ENCODE data around the gene WDR72. TPM values are rescaled to one million over a fixed set of nuclear protein-coding genes. Genes with fewer than 3 reads are reported as not detected.
"Not testable (repeated sequence)": the region's sequence is repeated elsewhere in the genome, so short reads cannot be mapped to it uniquely, and the experiment has no call there.

WDR72 gene
- not detected for total RNA-seq

- peaks cover 2% of the 10 kb centered on the region for H3K4me1 Mint-ChIP-seq
- no peak for ATAC-seq
Observed at GRCh38 chr15:53759411-53759931, at the start of gene WDR72. TSS of gene WDR72 (minus strand) at chr15:53759663. CDS start at chr15:53733149, 26,514 bp downstream.

GRCh38 chr15:53808058-53808706 is 48.7 kb upstream of the WDR72 start:
- H3K36me3 Mint-ChIP-seq (ENCODE audit: low read depth), result no peaks in the 10 kb centered on the region
- ATAC-seq (no peak), DNase-seq (no peak)
- no peaks in the 10 kb centered on the region for H3K4me1 Mint-ChIP-seq
- ChIA-PET POLR2A (no interaction called here), CTCF (interaction anchor here (0.5 kb wide), 1 partner anchor 49 kb away, joined by 3 read pairs; no protein-coding TSS in a partner anchor)
- no peak overlapping the region for H3K27ac Mint-ChIP-seq
- no peak overlapping the region for H3K4me3 Mint-ChIP-seq
- intact Hi-C loops (cut with DNase I, micrococcal nuclease), result no loop called here
- no peaks in the 10 kb centered on the region for H3K9me3 Mint-ChIP-seq (ENCODE audit: low read depth)
- no peaks in the 10 kb centered on the region for H3K27me3 Mint-ChIP-seq

More at GRCh38 chr15:53759411-53759931, at the start of gene WDR72:
- ChIA-PET CTCF (interaction anchor here (0.7 kb wide), 1 partner anchor 48 kb away, joined by 3 read pairs; no protein-coding TSS in a partner anchor), POLR2A (no interaction called here)
- Mint-ChIP-seq H3K27me3 (peaks cover 30% of the 10 kb centered on the region), H3K9me3 (ENCODE audit: low read depth) (peaks cover 3% of the 10 kb centered on the region), H3K27ac (no peak within 1 kb of the TSS), H3K36me3 (ENCODE audit: low read depth) (no peaks in the 10 kb centered on the region), H3K4me3 (no peak within 1 kb of the TSS)
- intact Hi-C loops (cut with DNase I, micrococcal nuclease), result no loop called here
- DNase-seq, result peak; percentile 11

- intact Hi-C loops (cut with DNase I, micrococcal nuclease), result no loop called here
- ChIA-PET CTCF (interaction anchor here (0.5 kb wide), 1 partner anchor 48 kb away, joined by 3 read pairs; no protein-coding TSS in a partner anchor), POLR2A (no interaction called here)
- no peak for DNase-seq
- Mint-ChIP-seq H3K36me3 (ENCODE audit: low read depth) (no peaks in the 10 kb centered on the region), H3K9me3 (ENCODE audit: low read depth) (no peaks in the 10 kb centered on the region), H3K4me1 (no peaks in the 10 kb centered on the region), H3K4me3 (no peak overlapping the region), H3K27me3 (no peaks in the 10 kb centered on the region), H3K27ac (no peak overlapping the region)
- ATAC-seq, result no peak
Observed at GRCh38 chr15:53807501-53807900, 48.0 kb upstream of the WDR72 start.

- POLR2A ChIA-PET, result no interaction called here
- no peak overlapping the region for H3K27ac Mint-ChIP-seq
- ATAC-seq, result no peak
- H3K27me3 Mint-ChIP-seq, result no peaks in the 10 kb centered on the region
- no peak for DNase-seq
- no peaks in the 10 kb centered on the region for H3K9me3 Mint-ChIP-seq (ENCODE audit: low read depth)
- no peak overlapping the region for H3K4me3 Mint-ChIP-seq
- CTCF ChIA-PET, result no interaction called here
- intact Hi-C loops (cut with DNase I, micrococcal nuclease), result no loop called here
- no peaks in the 10 kb centered on the region for H3K36me3 Mint-ChIP-seq (ENCODE audit: low read depth)
- no peaks in the 10 kb centered on the region for H3K4me1 Mint-ChIP-seq
Observed at GRCh38 chr15:53802672-53803071, 43.2 kb upstream of the WDR72 start.

GRCh38 chr15:53791581-53791980 is 32.1 kb upstream of the WDR72 start:
- POLR2A ChIA-PET, result no interaction called here
- CTCF ChIA-PET, result no interaction called here
- H3K27ac Mint-ChIP-seq, result no peak overlapping the region
- no peaks in the 10 kb centered on the region for H3K36me3 Mint-ChIP-seq (ENCODE audit: low read depth)
- H3K9me3 Mint-ChIP-seq (ENCODE audit: low read depth), result peaks cover 3% of the 10 kb centered on the region
- DNase-seq (no peak), ATAC-seq (no peak)
- no peak overlapping the region for H3K4me3 Mint-ChIP-seq
- intact Hi-C loops (cut with DNase I, micrococcal nuclease), result no loop called here
- H3K27me3 Mint-ChIP-seq, result peaks cover 6% of the 10 kb centered on the region
- H3K4me1 Mint-ChIP-seq, result no peaks in the 10 kb centered on the region

- no peak overlapping the region for H3K27ac Mint-ChIP-seq
- H3K36me3 Mint-ChIP-seq (ENCODE audit: low read depth), result no peaks in the 10 kb centered on the region
- H3K9me3 Mint-ChIP-seq (ENCODE audit: low read depth), result peaks cover 3% of the 10 kb centered on the region
- no peaks in the 10 kb centered on the region for H3K4me1 Mint-ChIP-seq
- ChIA-PET POLR2A (no interaction called here), CTCF (no interaction called here)
- H3K27me3 Mint-ChIP-seq, result peaks cover 9% of the 10 kb centered on the region
- DNase-seq (no peak), ATAC-seq (no peak)
- no peak overlapping the region for H3K4me3 Mint-ChIP-seq
- intact Hi-C loops (cut with DNase I, micrococcal nuclease), result no loop called here
Observed at GRCh38 chr15:53789654-53790375, 30.4 kb upstream of the WDR72 start.

- Mint-ChIP-seq H3K4me1 (no peaks in the 10 kb centered on the region), H3K9me3 (ENCODE audit: low read depth) (no peaks in the 10 kb centered on the region), H3K4me3 (no peak overlapping the region), H3K36me3 (ENCODE audit: low read depth) (no peaks in the 10 kb centered on the region), H3K27ac (no peak overlapping the region), H3K27me3 (peaks cover 5% of the 10 kb centered on the region)
- POLR2A ChIA-PET, result no interaction called here
- no peak for ATAC-seq
- no peak for DNase-seq
- intact Hi-C loops (cut with DNase I, micrococcal nuclease), result no loop called here
- CTCF ChIA-PET, result no interaction called here
Observed at GRCh38 chr15:53786401-53786800, 26.9 kb upstream of the WDR72 start.

- DNase-seq; ATAC-seq; H3K36me3 Mint-ChIP-seq (ENCODE audit: low read depth); H3K27ac Mint-ChIP-seq; H3K4me1 Mint-ChIP-seq; POLR2A ChIA-PET; H3K27me3 Mint-ChIP-seq; H3K9me3 Mint-ChIP-seq (ENCODE audit: low read depth); CTCF ChIA-PET; intact Hi-C loops (cut with DNase I, micrococcal nuclease); H3K4me3 Mint-ChIP-seq: not testable (repeated sequence)
Observed at GRCh38 chr15:53785241-53785640, 25.8 kb upstream of the WDR72 start.

- ATAC-seq, result no peak
- CTCF ChIA-PET, result no interaction called here
- no peak overlapping the region for H3K27ac Mint-ChIP-seq
- H3K27me3 Mint-ChIP-seq, result peaks cover 26% of the 10 kb centered on the region
- H3K4me3 Mint-ChIP-seq, result no peak overlapping the region
- H3K36me3 Mint-ChIP-seq (ENCODE audit: low read depth), result no peaks in the 10 kb centered on the region
- intact Hi-C loops (cut with DNase I, micrococcal nuclease), result no loop called here
- H3K9me3 Mint-ChIP-seq (ENCODE audit: low read depth), result peaks cover 3% of the 10 kb centered on the region
- DNase-seq, result no peak
- H3K4me1 Mint-ChIP-seq, result peaks cover 2% of the 10 kb centered on the region
- POLR2A ChIA-PET, result no interaction called here
Observed at GRCh38 chr15:53762916-53763315, 3.5 kb upstream of the WDR72 start.

- Mint-ChIP-seq H3K4me3 (no peak overlapping the region), H3K9me3 (ENCODE audit: low read depth) (peaks cover 3% of the 10 kb centered on the region), H3K27me3 (peaks cover 31% of the 10 kb centered on the region), H3K27ac (no peak overlapping the region), H3K36me3 (ENCODE audit: low read depth) (no peaks in the 10 kb centered on the region), H3K4me1 (peaks cover 2% of the 10 kb centered on the region)
- no peak for ATAC-seq
- ChIA-PET CTCF (no interaction called here), POLR2A (no interaction called here)
- intact Hi-C loops (cut with DNase I, micrococcal nuclease), result no loop called here
- DNase-seq, result no peak
Observed at GRCh38 chr15:53758412-53758811, 1.1 kb downstream of the WDR72 start.

- H3K4me3 Mint-ChIP-seq, result no peak overlapping the region
- intact Hi-C loops (cut with DNase I, micrococcal nuclease), result no loop called here
- ATAC-seq (no peak), DNase-seq (no peak)
- H3K4me1 Mint-ChIP-seq, result peaks cover 2% of the 10 kb centered on the region
- CTCF ChIA-PET, result interaction anchor here (0.6 kb wide), 1 partner anchor 514 kb away, joined by 3 read pairs; no protein-coding TSS in a partner anchor
- no peak overlapping the region for H3K27ac Mint-ChIP-seq
- H3K9me3 Mint-ChIP-seq (ENCODE audit: low read depth), result peaks cover 3% of the 10 kb centered on the region
- no peaks in the 10 kb centered on the region for H3K36me3 Mint-ChIP-seq (ENCODE audit: low read depth)
- POLR2A ChIA-PET, result no interaction called here
- peaks cover 29% of the 10 kb centered on the region for H3K27me3 Mint-ChIP-seq
Observed at GRCh38 chr15:53757906-53758305, 1.6 kb downstream of the WDR72 start.

GRCh38 chr15:53753813-53754212 is 5.7 kb downstream of the WDR72 start:
- Mint-ChIP-seq H3K4me1 (peaks cover 2% of the 10 kb centered on the region), H3K4me3 (no peak overlapping the region), H3K36me3 (ENCODE audit: low read depth) (no peaks in the 10 kb centered on the region), H3K27me3 (peaks cover 15% of the 10 kb centered on the region), H3K27ac (no peak overlapping the region), H3K9me3 (ENCODE audit: low read depth) (no peaks in the 10 kb centered on the region)
- ATAC-seq, result no peak
- intact Hi-C loops (cut with DNase I, micrococcal nuclease), result no loop called here
- no peak for DNase-seq
- ChIA-PET CTCF (no interaction called here), POLR2A (no interaction called here)

Measured in activated CD4-positive, alpha-beta T cell treated with anti-CD3 and anti-CD28 coated beads for 36 hours (primary cell).